Stimulated activated naive B cell treated with anti-CD40 and anti-IgM and Interleukin-4, amounts not matched to agents 10 μg/mL and 1 μg/mL and 100 μg/mL, for 72 hours (primary cell): Measurements from ENCODE around the gene CCDC3.
"Not testable (repeated sequence)": the region's sequence is repeated elsewhere in the genome, so short reads cannot be mapped to it uniquely, and the experiment has no call there.

Source experiments
- ATAC-seq, 2 donors: fragments of 150-1000 bp; cut with Tn5 transposase; replicated peaks; 2 replicates each; pipeline ENCODE4 v1.10.0; 2021; ENCODE audit warnings: moderate library complexity in 1 of 2
- DNase-seq: peaks from one replicate; pipeline ENCODE4 v3.0.0; 2021
- H3K27ac Mint-ChIP-seq: one replicate; pipeline ENCODE4 v1.8.0; 2022; ENCODE audit warnings: mild to moderate bottlenecking, mixed read lengths
- H3K27me3 Mint-ChIP-seq, 2 donors: one replicate each; pipeline ENCODE4 v1.8.0; 2022; ENCODE audit warnings: mixed read lengths in 2 of 2
- H3K36me3 Mint-ChIP-seq, 2 donors: one replicate each; pipeline ENCODE4 v1.8.0; 2022; ENCODE audit warnings: mixed read lengths in 2 of 2, mild to moderate bottlenecking in 1 of 2
- H3K4me1 Mint-ChIP-seq, 2 donors: one replicate each; pipeline ENCODE4 v1.8.0; 2022; ENCODE audit warnings: mixed read lengths in 2 of 2, mild to moderate bottlenecking in 1 of 2
- H3K4me3 Mint-ChIP-seq, 2 donors: one replicate each; pipeline ENCODE4 v1.8.0; 2022; ENCODE audit warnings: mild to moderate bottlenecking in 2 of 2, mixed read lengths in 2 of 2, moderate library complexity in 1 of 2
- H3K9me3 Mint-ChIP-seq, 2 donors: one replicate each; pipeline ENCODE4 v1.8.0; 2022; ENCODE audit warnings: mixed read lengths in 2 of 2, mild to moderate bottlenecking in 1 of 2

The CCDC3 gene

GRCh38 chr10:12892924-12893323, 108.6 kb downstream of the CCDC3 start:
- Mint-ChIP-seq H3K4me1 (no peaks in the 10 kb centered on the region), H3K27me3 (peaks cover 0 to 12% of the 10 kb centered on the region in 2 donors), H3K27ac (no peak overlapping the region), H3K36me3 (peaks cover 1 to 4% of the 10 kb centered on the region in 2 donors), H3K4me3 (no peak overlapping the region), H3K9me3 (peaks cover 17 to 18% of the 10 kb centered on the region in 2 donors)
- no peak for ATAC-seq
- no peak for DNase-seq

- DNase-seq (no peak), ATAC-seq (no peak)
- peaks cover 0 to 7% of the 10 kb centered on the region in 2 donors for H3K27me3 Mint-ChIP-seq
- peaks cover 17 to 18% of the 10 kb centered on the region in 2 donors for H3K9me3 Mint-ChIP-seq
- H3K36me3 Mint-ChIP-seq: peaks cover 1 to 4% of the 10 kb centered on the region in 2 donors
- H3K4me1 Mint-ChIP-seq: no peaks in the 10 kb centered on the region
- H3K27ac Mint-ChIP-seq: no peak overlapping the region
- no peak overlapping the region for H3K4me3 Mint-ChIP-seq
These were observed 110.6 kb downstream of the CCDC3 start for GRCh38 chr10:12890958-12891357.

DNA sequence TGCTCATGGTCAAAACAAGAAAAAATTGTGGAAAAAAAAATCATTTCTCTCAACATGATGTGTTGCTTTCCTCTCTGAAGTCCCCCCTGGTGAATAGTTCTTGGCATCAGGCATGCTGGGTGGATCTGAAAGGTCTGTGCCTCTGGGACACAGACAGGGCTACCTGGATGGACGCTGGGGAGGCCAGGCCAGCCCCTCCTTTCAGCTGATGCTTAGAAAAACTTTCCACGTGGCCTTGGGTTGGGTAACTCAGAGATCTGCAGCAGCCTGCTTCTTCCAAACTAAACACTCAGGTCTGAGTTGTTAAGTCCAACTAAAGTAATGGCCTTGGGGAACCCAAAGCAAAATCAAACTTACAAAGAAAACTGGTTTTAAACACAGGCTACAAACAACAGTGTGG, 113.0 kb downstream of the CCDC3 start:
- no peak for DNase-seq
- no peak overlapping the region for H3K27ac Mint-ChIP-seq
- H3K4me3 Mint-ChIP-seq: no peak overlapping the region
- H3K27me3 Mint-ChIP-seq: peaks cover 8 to 9% of the 10 kb centered on the region in 2 donors
- no peaks in the 10 kb centered on the region for H3K36me3 Mint-ChIP-seq
- H3K4me1 Mint-ChIP-seq: no peaks in the 10 kb centered on the region
- H3K9me3 Mint-ChIP-seq: peaks cover 18 to 20% of the 10 kb centered on the region in 2 donors
- no peak for ATAC-seq

GRCh38 chr10:12887780-12888179, 113.7 kb downstream of the CCDC3 start:
- peaks cover 8 to 9% of the 10 kb centered on the region in 2 donors for H3K27me3 Mint-ChIP-seq
- H3K9me3 Mint-ChIP-seq: peaks cover 11 to 15% of the 10 kb centered on the region in 2 donors
- H3K36me3 Mint-ChIP-seq: no peaks in the 10 kb centered on the region
- H3K4me1 Mint-ChIP-seq: no peaks in the 10 kb centered on the region
- DNase-seq: no peak
- no peak for ATAC-seq
- H3K27ac Mint-ChIP-seq: no peak overlapping the region
- H3K4me3 Mint-ChIP-seq: no peak overlapping the region

DNA sequence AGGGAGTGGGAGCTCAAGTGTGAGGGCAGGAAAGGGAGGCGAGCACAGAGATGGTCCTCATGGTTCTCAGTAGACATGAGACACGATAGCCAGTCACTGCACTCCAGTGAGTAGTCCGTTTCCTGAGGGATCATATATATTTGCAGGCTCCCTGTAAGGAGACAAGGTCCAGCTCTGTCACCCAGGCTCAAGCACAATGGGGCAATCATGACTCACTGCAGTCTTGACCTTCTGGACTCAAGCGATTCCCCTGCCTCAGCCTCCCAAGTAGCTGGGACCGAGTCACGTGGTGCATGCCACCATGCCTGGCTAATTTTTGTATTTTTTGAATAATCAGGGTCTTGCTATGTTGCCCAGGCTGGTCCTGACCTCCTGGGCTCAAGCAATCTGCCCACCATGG, 116.7 kb downstream of the CCDC3 start:
- DNase-seq (no peak), ATAC-seq (no peak)
- peaks cover 0 to 5% of the 10 kb centered on the region in 2 donors for H3K4me1 Mint-ChIP-seq
- peaks cover 5 to 8% of the 10 kb centered on the region in 2 donors for H3K9me3 Mint-ChIP-seq
- no peaks in the 10 kb centered on the region for H3K36me3 Mint-ChIP-seq
- H3K27me3 Mint-ChIP-seq: peaks cover 12 to 14% of the 10 kb centered on the region in 2 donors
- no peak overlapping the region for H3K27ac Mint-ChIP-seq
- H3K4me3 Mint-ChIP-seq: no peak overlapping the region

DNA sequence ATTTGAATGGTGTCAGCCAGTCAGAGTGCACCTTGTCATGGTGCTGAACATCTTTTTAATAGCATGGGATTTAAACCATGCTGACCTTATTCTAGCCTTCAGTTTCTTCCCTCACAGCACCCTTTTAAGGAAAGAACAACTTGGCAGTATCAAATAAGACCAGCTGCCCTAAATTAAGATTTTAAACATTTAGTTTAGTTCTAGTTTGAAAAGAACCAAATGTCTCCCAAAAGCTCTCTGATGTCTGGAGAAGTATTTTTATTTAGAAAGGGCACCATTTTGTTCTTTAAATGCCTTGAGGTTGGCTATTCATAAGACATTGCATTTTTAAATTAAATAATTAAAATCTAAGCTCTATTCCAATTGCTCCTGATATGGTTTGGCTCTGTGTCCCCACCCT, 121.1 kb downstream of the CCDC3 start:
- H3K9me3 Mint-ChIP-seq: peaks cover 5 to 8% of the 10 kb centered on the region in 2 donors
- DNase-seq: no peak
- ATAC-seq: no peak
- no peak overlapping the region for H3K27ac Mint-ChIP-seq
- peaks cover 12 to 14% of the 10 kb centered on the region in 2 donors for H3K27me3 Mint-ChIP-seq
- H3K4me3 Mint-ChIP-seq: no peak overlapping the region
- no peaks in the 10 kb centered on the region for H3K36me3 Mint-ChIP-seq
- peaks cover 0 to 5% of the 10 kb centered on the region in 2 donors for H3K4me1 Mint-ChIP-seq

DNA sequence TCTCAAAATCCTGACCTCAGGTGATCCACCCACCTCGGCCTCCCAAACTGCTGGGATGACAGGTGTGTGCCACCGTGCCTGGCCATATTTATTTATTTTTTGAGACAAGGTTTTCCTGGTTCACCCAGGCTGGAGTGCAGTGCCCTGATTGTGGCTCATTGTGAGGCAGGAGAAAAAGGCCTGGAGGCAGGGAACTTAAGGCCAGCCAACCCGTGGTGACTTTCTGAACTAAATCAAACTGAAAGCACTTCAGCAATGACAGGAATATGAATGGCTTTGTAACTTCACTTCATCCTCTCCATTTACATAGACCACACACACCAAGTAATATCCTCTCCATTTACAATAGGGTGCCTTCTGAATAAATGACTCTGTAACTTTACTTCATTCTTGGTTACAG, 124.4 kb downstream of the CCDC3 start:
- ATAC-seq: no peak
- Mint-ChIP-seq H3K4me1 (peaks cover 0 to 5% of the 10 kb centered on the region in 2 donors), H3K4me3 (no peak overlapping the region), H3K9me3 (peaks cover 0 to 3% of the 10 kb centered on the region in 2 donors), H3K27ac (no peak overlapping the region), H3K27me3 (peaks cover 3 to 5% of the 10 kb centered on the region in 2 donors), H3K36me3 (no peaks in the 10 kb centered on the region)
- DNase-seq: no peak

DNA sequence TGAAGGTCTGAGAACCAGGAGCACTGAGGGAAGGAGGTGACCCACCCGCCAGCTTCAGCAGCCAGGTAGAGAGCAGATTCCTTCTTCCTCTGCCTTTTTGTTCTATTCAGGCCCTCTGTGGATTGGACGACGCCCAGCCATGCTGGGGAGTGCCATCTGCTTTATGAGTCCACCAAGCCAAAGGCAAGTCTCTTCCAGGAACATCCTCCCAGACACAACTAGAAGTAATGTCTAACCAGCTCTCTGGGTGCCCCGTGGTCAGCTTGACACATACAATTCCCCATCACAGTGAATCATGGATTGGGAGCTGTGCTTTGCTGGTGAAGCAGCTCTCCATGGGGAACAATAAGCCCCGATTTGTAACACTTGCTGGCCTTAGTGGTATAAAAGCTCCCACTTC, 125.2 kb downstream of the CCDC3 start:
- peaks cover 0 to 5% of the 10 kb centered on the region in 2 donors for H3K4me1 Mint-ChIP-seq

GRCh38 chr10:12875100-12875499, 126.4 kb downstream of the CCDC3 start:
- Mint-ChIP-seq H3K4me1 (no peaks in the 10 kb centered on the region), H3K36me3 (no peaks in the 10 kb centered on the region), H3K27me3 (peaks cover 0 to 5% of the 10 kb centered on the region in 2 donors), H3K4me3 (no peak overlapping the region), H3K27ac (no peak overlapping the region), H3K9me3 (no peaks in the 10 kb centered on the region)
- ATAC-seq (no peak), DNase-seq (no peak)

More for the DNA sequence above, 125.2 kb downstream of the CCDC3 start:
- H3K27me3 Mint-ChIP-seq: peaks cover 0 to 5% of the 10 kb centered on the region in 2 donors
- peaks cover 0 to 3% of the 10 kb centered on the region in 2 donors for H3K9me3 Mint-ChIP-seq
- ATAC-seq (no peak), DNase-seq (no peak)
- H3K4me3 Mint-ChIP-seq: no peak overlapping the region
- H3K27ac Mint-ChIP-seq: no peak overlapping the region
- no peaks in the 10 kb centered on the region for H3K36me3 Mint-ChIP-seq

DNA sequence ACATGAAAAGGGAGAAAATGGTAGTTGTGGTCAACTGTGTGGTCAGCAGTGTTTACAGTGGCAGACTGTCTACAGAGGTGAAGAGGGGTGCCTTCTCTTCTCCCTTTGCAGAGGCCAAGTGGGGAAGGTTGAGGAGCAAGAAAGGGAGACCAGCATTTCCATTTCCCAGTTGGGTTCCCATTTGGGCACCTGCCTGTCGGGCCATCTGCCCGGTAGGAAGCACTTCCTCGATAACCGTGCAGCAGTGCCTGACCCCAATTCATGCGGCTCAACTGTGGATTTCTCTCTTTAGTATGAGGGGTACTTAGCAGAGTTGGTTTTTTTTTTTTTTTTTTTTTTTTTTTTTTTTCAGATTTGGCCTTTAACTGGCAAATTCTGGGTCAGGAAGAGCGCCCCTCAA, 127.0 kb downstream of the CCDC3 start:
- Mint-ChIP-seq H3K27me3 (peaks cover 0 to 5% of the 10 kb centered on the region in 2 donors), H3K4me1 (no peaks in the 10 kb centered on the region), H3K36me3 (no peaks in the 10 kb centered on the region), H3K27ac (no peak overlapping the region), H3K4me3 (no peak overlapping the region), H3K9me3 (no peaks in the 10 kb centered on the region)
- ATAC-seq (no peak), DNase-seq (no peak)

DNA sequence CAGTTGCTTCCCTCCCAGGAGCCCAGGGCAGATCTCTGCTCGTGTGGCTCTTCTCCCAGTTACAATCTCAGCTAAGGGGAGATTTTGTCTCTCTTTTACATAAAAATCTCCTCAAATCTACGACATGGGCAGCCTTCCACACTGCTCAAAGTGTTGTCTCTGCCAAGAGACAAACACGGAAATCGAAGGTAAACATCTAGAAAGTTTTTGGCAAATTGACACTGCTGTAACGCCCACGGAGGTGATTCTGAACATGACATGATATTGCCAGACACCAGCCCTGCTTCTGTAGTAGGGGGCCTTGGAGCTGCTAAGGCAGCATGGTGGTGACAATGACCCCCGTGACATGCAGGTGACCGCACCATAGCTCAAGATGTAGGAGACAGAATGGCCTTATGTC, 128.3 kb downstream of the CCDC3 start:
- Mint-ChIP-seq H3K4me1 (no peaks in the 10 kb centered on the region), H3K27ac (no peak overlapping the region), H3K9me3 (no peaks in the 10 kb centered on the region), H3K4me3 (no peak overlapping the region), H3K36me3 (no peaks in the 10 kb centered on the region), H3K27me3 (peaks cover 0 to 5% of the 10 kb centered on the region in 2 donors)
- no peak for ATAC-seq
- no peak for DNase-seq

GRCh38 chr10:12872577-12872976, 128.9 kb downstream of the CCDC3 start:
- Mint-ChIP-seq H3K4me3 (no peak overlapping the region), H3K4me1 (no peaks in the 10 kb centered on the region), H3K9me3 (no peaks in the 10 kb centered on the region), H3K36me3 (no peaks in the 10 kb centered on the region), H3K27ac (no peak overlapping the region), H3K27me3 (peaks cover 0 to 5% of the 10 kb centered on the region in 2 donors)
- DNase-seq: no peak
- no peak for ATAC-seq

DNA sequence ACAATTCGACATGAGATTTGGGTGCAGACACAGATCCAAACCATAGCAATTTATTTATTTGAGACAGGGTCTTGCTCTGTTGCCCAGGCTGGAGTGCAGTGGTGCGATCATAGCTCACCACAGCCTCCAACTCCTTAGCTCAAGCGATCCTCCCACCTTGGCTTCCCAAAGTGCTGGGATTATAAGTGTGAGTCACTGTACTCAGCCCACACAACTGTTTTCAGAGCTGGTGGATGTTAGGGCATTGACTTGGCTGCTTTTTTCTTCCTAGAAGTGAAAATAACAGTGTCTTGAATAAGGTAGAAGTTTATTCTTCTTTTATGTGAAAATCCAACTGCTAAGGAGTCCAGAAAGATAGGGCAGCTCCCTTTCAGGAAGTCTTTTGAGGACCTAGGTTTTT, 132.1 kb downstream of the CCDC3 start:
- H3K9me3 Mint-ChIP-seq: no peaks in the 10 kb centered on the region
- H3K36me3 Mint-ChIP-seq: no peaks in the 10 kb centered on the region
- H3K4me3 Mint-ChIP-seq: no peak overlapping the region
- peaks cover 0 to 8% of the 10 kb centered on the region in 2 donors for H3K4me1 Mint-ChIP-seq
- H3K27me3 Mint-ChIP-seq: peaks cover 0 to 3% of the 10 kb centered on the region in 2 donors
- DNase-seq: no peak
- ATAC-seq: no peak
- no peak overlapping the region for H3K27ac Mint-ChIP-seq

GRCh38 chr10:12868229-12868628, 133.3 kb downstream of the CCDC3 start:
- no peak overlapping the region for H3K27ac Mint-ChIP-seq

GRCh38 chr10:12865515-12865914, 136.0 kb downstream of the CCDC3 start:
- H3K36me3 Mint-ChIP-seq, H3K27ac Mint-ChIP-seq, H3K9me3 Mint-ChIP-seq, H3K4me1 Mint-ChIP-seq, H3K4me3 Mint-ChIP-seq, DNase-seq, H3K27me3 Mint-ChIP-seq, ATAC-seq: not testable (repeated sequence)

More at GRCh38 chr10:12868229-12868628, 133.3 kb downstream of the CCDC3 start:
- DNase-seq (no peak), ATAC-seq (no peak)
- Mint-ChIP-seq H3K27me3 (no peaks in the 10 kb centered on the region), H3K36me3 (no peaks in the 10 kb centered on the region), H3K4me1 (peaks cover 0 to 8% of the 10 kb centered on the region in 2 donors), H3K9me3 (no peaks in the 10 kb centered on the region), H3K4me3 (no peak overlapping the region)

DNA sequence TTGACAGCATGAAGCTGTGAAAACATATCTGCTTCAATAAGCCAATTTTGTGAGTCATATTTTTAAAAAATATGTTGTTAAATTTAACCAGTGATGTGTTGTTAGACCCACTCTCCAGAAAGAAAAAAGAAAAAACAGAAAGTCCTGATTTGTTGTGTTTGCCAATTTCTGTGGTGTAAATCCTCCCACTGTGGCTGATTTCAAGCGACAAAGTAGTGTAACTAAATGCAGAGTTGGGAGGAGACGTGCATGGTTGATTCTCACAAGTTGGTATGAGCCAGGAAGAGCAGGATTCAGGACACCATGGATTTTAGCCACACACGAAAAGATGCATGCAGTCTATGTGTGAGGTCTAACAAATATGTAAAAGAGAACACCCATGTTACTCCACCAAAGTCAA, 139.1 kb downstream of the CCDC3 start:
- Mint-ChIP-seq H3K27me3 (peaks cover 0 to 5% of the 10 kb centered on the region in 2 donors), H3K4me1 (peaks cover 0 to 8% of the 10 kb centered on the region in 2 donors), H3K27ac (no peak overlapping the region), H3K36me3 (no peaks in the 10 kb centered on the region), H3K4me3 (no peak overlapping the region), H3K9me3 (peaks cover 6% of the 10 kb centered on the region in 2 donors)
- DNase-seq (no peak), ATAC-seq (no peak)
